HG03066 (cell line): ENCODE measurements around the gene S100P.
"Not testable (repeated sequence)": the region's sequence is repeated elsewhere in the genome, so short reads cannot be mapped to it uniquely, and the experiment has no call there.

Experiments
- ATAC-seq: cut with Tn5 transposase; IDR thresholded peaks from one replicate; pipeline ENCODE4 v1.9.1; 2021; ENCODE audit warnings: low read depth; ENCODE audit not compliant: unreplicated experiment

The S100P gene

GRCh38 chr4:6720202-6720699 lies 26.6 kb downstream of the S100P start:
- ATAC-seq = no peak

GRCh38 chr4:6721121-6721520 lies 27.4 kb downstream of the S100P start:
- no peak for ATAC-seq

- ATAC-seq = no peak
Observed at GRCh38 chr4:6722891-6723290, 29.2 kb downstream of the S100P start.

- ATAC-seq = no peak
Observed at GRCh38 chr4:6723851-6724250, 30.2 kb downstream of the S100P start.

GRCh38 chr4:6724421-6725111 lies 30.9 kb downstream of the S100P start:
- no peak for ATAC-seq

GRCh38 chr4:6725427-6725961 lies 31.8 kb downstream of the S100P start:
- ATAC-seq = not testable (repeated sequence)

GRCh38 chr4:6727081-6727942 lies 33.6 kb downstream of the S100P start:
- ATAC-seq = no peak

- ATAC-seq = no peak
Observed at GRCh38 chr4:6727943-6728250, 34.2 kb downstream of the S100P start.

GRCh38 chr4:6728320-6729029 lies 34.8 kb downstream of the S100P start:
- no peak for ATAC-seq

- no peak for ATAC-seq
Observed at GRCh38 chr4:6730603-6731317, 37.1 kb downstream of the S100P start.

GRCh38 chr4:6731318-6731675 lies 37.6 kb downstream of the S100P start:
- ATAC-seq = no peak

- no peak for ATAC-seq
Observed at GRCh38 chr4:6731780-6732179, 38.1 kb downstream of the S100P start.

- no peak for ATAC-seq
Observed at GRCh38 chr4:6732441-6733357, 39.0 kb downstream of the S100P start.

GRCh38 chr4:6733358-6734164 lies 39.9 kb downstream of the S100P start:
- ATAC-seq = no peak

- no peak for ATAC-seq
Observed at GRCh38 chr4:6734165-6734786, 40.6 kb downstream of the S100P start.

- ATAC-seq = no peak
Observed at GRCh38 chr4:6739920-6740319, 46.2 kb downstream of the S100P start.

GRCh38 chr4:6740347-6740746 lies 46.7 kb downstream of the S100P start:
- ATAC-seq = no peak

GRCh38 chr4:6742507-6742906 lies 48.8 kb downstream of the S100P start:
- ATAC-seq = no peak
